HepG2 (cell line): Measurements from ENCODE around the gene FPGS. TPM values are rescaled to one million over a fixed set of nuclear protein-coding genes. Genes with fewer than 3 reads are reported as not detected.

Experiments
- ATAC-seq: fragments of 200-7000 bp; cut with Tn5 transposase; 3 replicates; pipeline ENCODE4 v1.9.1; 2020; ENCODE audit warnings: mild to moderate bottlenecking, moderate library complexity
- BruUV-seq: library from RNA; stranded (reverse); fragments of 400-500 nt; replicated peaks from 2 replicates; lab custom pipeline; 2021; lab: Mats Ljungman, UMichigan
- CTCF ChIA-PET: fragments of 300-600 bp; formaldehyde crosslinking; extraction: SDS; loops from one replicate; lab custom pipeline; 2021; ENCODE audit warnings: low total read pairs, inconsistent platforms, low intra/inter-chr PET ratio; lab: Yijun Ruan, JAX
- POLR2A ChIA-PET: fragments of 350-600 bp; sonication (Branson Sonifier 250); formaldehyde crosslinking; loops from one replicate; lab custom pipeline; 2020; ENCODE audit warnings: antibody characterized with exemption, inconsistent platforms; lab: Yijun Ruan, JAX
- DNase-seq: peaks from one replicate; pipeline ENCODE4 v3.0.0-alpha.2; 2015; ENCODE audit warnings: low spot score
- FAIRE-seq: peaks from 3 replicates; lab custom pipeline; 2011; peaks lifted over from hg19 to GRCh38; lab: Jason Lieb, UNC
- H2AFZ ChIP-seq: one replicate; pipeline ENCODE4 v1.6.1; 2011; ENCODE audit warnings: low read length, inconsistent platforms
- H3K27ac ChIP-seq: fragments of 300-600 bp; 3 replicates; pipeline ENCODE4 v1.8.0; 2011; ENCODE audit warnings: mixed run types, mild to moderate bottlenecking, mixed read lengths, low read length, inconsistent platforms; ENCODE audit not compliant: insufficient read depth; ENCODE audit errors: extremely low read length
- H3K27me3 ChIP-seq, 2 experiments: fragments of 200-600 bp in 1 of 2; 2 replicates in 1 of 2; 3 replicates in 1 of 2; pipeline versions ENCODE4 v1.6.0 to v1.8.0; 2011; ENCODE audit warnings: low read length in 2 of 2, mild to moderate bottlenecking in 2 of 2, moderate library complexity in 2 of 2, inconsistent platforms in 1 of 2; ENCODE audit not compliant: insufficient read depth in 2 of 2, control insufficient read depth in 1 of 2
- H3K36me3 ChIP-seq, 2 experiments: fragments of 200-600 bp in 1 of 2; replicated peaks in 1 of 2; 2 replicates in 1 of 2; 3 replicates in 1 of 2; pipeline versions ENCODE4 v1.5.1 to v1.8.0; 2011; ENCODE audit warnings: low read length in 2 of 2, inconsistent platforms in 1 of 2; ENCODE audit not compliant: insufficient read depth in 2 of 2, control insufficient read depth in 1 of 2
- H3K4me1 ChIP-seq: 2 replicates; pipeline ENCODE4 v1.5.1; 2012; ENCODE audit warnings: low read length, inconsistent platforms; ENCODE audit not compliant: insufficient read depth
- H3K4me2 ChIP-seq: 2 replicates; pipeline ENCODE4 v1.6.0; 2011; ENCODE audit warnings: low read depth, low read length, inconsistent platforms
- H3K4me3 ChIP-seq, 3 experiments: fragments of 200-600 bp in 1 of 3; sonication (generic), shearing (Covaris generic) in 1 of 3; replicated peaks in 1 of 3; 2 replicates each; pipeline ENCODE4 v1.5.1; 2011 to 2016; ENCODE audit warnings: low read length in 3 of 3, inconsistent platforms in 2 of 3, low read depth in 2 of 3, mild to moderate bottlenecking in 2 of 3, control low read depth in 1 of 3, mixed read lengths in 1 of 3; ENCODE audit not compliant: insufficient read depth in 1 of 3
- H3K79me2 ChIP-seq: one replicate; pipeline ENCODE4 v1.6.1; 2011; ENCODE audit warnings: low read length, inconsistent platforms; ENCODE audit not compliant: insufficient read depth
- H3K9ac ChIP-seq: 2 replicates; pipeline ENCODE4 v1.6.0; 2011; ENCODE audit warnings: mild to moderate bottlenecking, low read depth, low read length, inconsistent platforms; ENCODE audit not compliant: insufficient read depth
- H3K9me3 ChIP-seq: 2 replicates; pipeline ENCODE4 v1.5.1; 2012; ENCODE audit warnings: mild to moderate bottlenecking, low read length
- H4K20me1 ChIP-seq: 2 replicates; pipeline ENCODE4 v1.6.0; 2011; ENCODE audit warnings: inconsistent platforms, mild to moderate bottlenecking, low read length, moderate library complexity; ENCODE audit not compliant: insufficient read depth
- ETV5 ChIP-seq: IDR thresholded peaks from 2 replicates; pipeline ENCODE4 v1.6.1; 2018; ENCODE audit warnings: missing biosample characterization, missing genetic modification reagents, inconsistent platforms, borderline replicate concordance
- GLMP ChIP-seq: sonication (generic); formaldehyde crosslinking; IDR thresholded peaks from 2 replicates; pipeline ENCODE4 v1.9.0; 2021; ENCODE audit warnings: missing genetic modification reagents, mild to moderate bottlenecking, borderline replicate concordance
- MXD4 ChIP-seq: IDR thresholded peaks from 2 replicates; pipeline ENCODE4 v1.6.1; 2016; ENCODE audit warnings: mild to moderate bottlenecking, missing biosample characterization, missing genetic modification reagents
- ZMYM3 ChIP-seq: sonication (generic); formaldehyde crosslinking; IDR thresholded peaks from 2 replicates; pipeline ENCODE4 v1.5.1; 2020; ENCODE audit warnings: mild to moderate bottlenecking, missing genetic modification reagents
- WGBS: methylation state at CpG from one replicate; pipeline ENCODE4 v1.1.6; 2017; ENCODE audit warnings: low lambda C conversion rate; 5-methylcytosine and 5-hydroxymethylcytosine counted together
- in situ Hi-C: cut with HindIII; loops from 2 replicates; pipeline ENCODE4 v1.10.0; 2017; ENCODE audit warnings: low pct_unique_long_range_greater_than_20kb; ENCODE audit not compliant: extremely low pct_ligation_motif_present
- intact Hi-C: fragments of 100-400 bp; cut with micrococcal nuclease; formaldehyde crosslinking; loops from one replicate; pipeline ENCODE4 v1.10.0; 2022; ENCODE audit not compliant: unreplicated experiment
- polyA plus RNA-seq, 8 experiments: library from polyadenylated mRNA; depleted of rRNA in 3 of 8; stranded (reverse) in 7 of 8; unstranded in 1 of 8; fragments of >200 nt; fragmentation: Illumina TruSeq in 4 of 8; extraction: Trizol in 4 of 8; gene quantifications; 2 replicates each; pipeline versions ENCODE4 v1.2.1 to v1.2.3, GENCODE V29; 2011 to 2016; ENCODE audit warnings: low read depth in 4 of 8, missing spikeins in 1 of 8, mixed read lengths in 1 of 8; ENCODE audit not compliant: insufficient read depth in 1 of 8
- total RNA-seq, 5 experiments: library from RNA; depleted of rRNA; stranded (reverse); fragments of >200 nt; fragmentation: Illumina TruSeq; extraction: Trizol; gene quantifications; 2 replicates each; pipeline ENCODE4 v1.2.3, GENCODE V29; 2016; ENCODE audit warnings: low read depth in 1 of 5
- TF ChIP-seq, protein P1 (sequence below): sonication (generic); formaldehyde crosslinking; IDR thresholded peaks from 2 replicates; pipeline ENCODE4; 2020; ENCODE audit warnings: missing genetic modification reagents, mild to moderate bottlenecking, borderline replicate concordance
- TF ChIP-seq, protein P2 (sequence below): sonication (generic); formaldehyde crosslinking; IDR thresholded peaks from 2 replicates; pipeline ENCODE4 v1.4.0; 2020; ENCODE audit warnings: missing genetic modification reagents
- TF ChIP-seq, protein P3 (sequence below): sonication (generic); formaldehyde crosslinking; IDR thresholded peaks from 2 replicates; pipeline ENCODE4 v1.5.1; 2020; ENCODE audit warnings: mild to moderate bottlenecking, missing genetic modification reagents, moderate library complexity

FPGS gene
- total and polyA plus RNA-seq, 2 of the 13 experiments (the other 11 are each of a cell fraction or from before 2014, with no cell fraction given), result 35.6 to 36.8 TPM

DNA sequence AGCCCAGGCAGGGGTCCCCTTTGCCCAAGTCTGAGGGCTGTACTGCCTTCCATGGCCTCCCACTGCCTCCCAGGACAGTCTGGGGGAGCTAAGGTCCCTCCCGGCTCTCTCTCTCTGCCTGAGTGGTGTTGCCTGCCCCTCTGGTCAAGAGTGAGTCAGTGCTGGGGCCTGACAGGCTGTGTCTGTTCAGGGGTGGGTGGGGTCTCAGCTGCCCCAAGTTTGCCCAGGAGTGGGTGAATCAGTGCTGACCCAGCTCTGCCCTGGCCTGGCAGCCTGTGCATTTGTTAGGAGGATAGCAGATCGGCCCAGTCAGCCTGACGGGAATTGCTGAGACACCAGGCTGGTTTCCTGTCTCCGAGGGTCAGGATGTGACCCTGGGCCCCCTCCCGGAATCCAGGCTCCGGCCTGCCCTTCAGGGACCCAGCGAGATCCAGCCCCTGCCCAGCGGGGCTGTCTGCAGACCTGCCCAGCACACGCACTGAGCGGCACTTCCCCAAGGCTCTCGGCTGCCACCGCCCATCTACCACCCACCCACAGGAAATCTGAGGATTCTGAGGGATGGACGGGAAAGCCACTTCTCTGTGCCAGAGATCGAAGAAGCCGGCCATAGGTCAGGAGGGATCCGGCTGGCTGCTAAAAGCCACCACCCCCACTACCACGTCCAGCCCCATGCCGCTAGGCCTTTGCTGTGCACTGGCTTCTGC lies 35.8 kb downstream of the FPGS start (continued):
- peak; percentile 27; the same call in 1 of the 2 replicates for TF ChIP-seq ZMYM3 (CRISPR knock-in tag)
- TF ChIP-seq, all 625 proteins: peak for 48

DNA sequence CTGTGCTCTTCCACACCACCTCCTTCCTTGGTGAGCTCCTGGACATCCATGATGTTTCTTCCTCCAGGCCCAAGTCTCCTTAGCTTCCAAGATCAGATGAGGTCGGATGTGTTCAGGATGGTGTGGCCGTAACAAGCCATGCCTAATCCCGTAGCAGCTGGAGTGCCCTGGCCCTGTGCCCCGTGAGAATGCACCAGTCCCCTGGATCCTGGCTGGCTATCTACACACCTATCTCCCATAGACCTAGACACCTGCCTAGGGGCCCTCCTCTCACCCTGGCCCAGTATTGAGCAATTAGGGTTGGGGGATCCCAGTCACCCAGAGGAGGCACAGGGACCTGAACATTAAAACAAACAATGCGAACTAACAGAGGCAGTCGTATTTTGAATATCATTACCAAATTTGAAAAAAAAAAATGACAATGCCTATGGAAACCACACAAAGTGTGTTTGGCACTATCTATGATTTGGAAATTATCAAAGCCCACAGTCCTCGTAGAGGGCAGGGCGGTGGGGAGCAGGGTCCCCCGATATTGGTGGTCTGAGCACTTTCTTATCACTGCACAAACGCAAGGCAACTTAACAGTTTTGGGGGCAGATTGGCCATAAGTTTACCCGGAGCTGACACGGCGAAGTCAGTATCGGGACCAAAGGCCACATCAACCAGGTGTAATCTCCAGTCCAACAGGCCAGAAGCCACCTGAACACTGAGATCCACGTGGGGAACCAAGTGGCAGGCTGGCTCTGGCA lies 38.6 kb downstream of the FPGS start:
- in situ Hi-C loops (no loop called here), intact Hi-C loops (no loop called here)
- FAIRE-seq, result no peak
- H2AFZ ChIP-seq, result no peak overlapping the region
- no peak for ATAC-seq
- peak overlapping the region; percentile 22; the same call in 1 of the 2 replicates for H3K4me2 ChIP-seq
- H3K27ac ChIP-seq, result no peak overlapping the region
- no TSS peak for BruUV-seq
- no peaks in the 10 kb centered on the region for H3K36me3 ChIP-seq
- H3K4me3 ChIP-seq, result no peak overlapping the region
- H3K9me3 ChIP-seq, result no peaks in the 10 kb centered on the region
- no peak overlapping the region for H3K9ac ChIP-seq
- H3K27me3 ChIP-seq, result no peaks in the 10 kb centered on the region; a peak in 1 of 5 replicates
- ChIA-PET POLR2A (no interaction called here), CTCF (no interaction called here)
- H4K20me1 ChIP-seq, result no peaks in the 10 kb centered on the region
- WGBS, result 59% methylated on average over 12 of the region's 15 CpGs
- H3K79me2 ChIP-seq, result no peaks in the 10 kb centered on the region
- peaks cover 60% of the 10 kb centered on the region for H3K4me1 ChIP-seq
- DNase-seq, result no peak
- TF ChIP-seq, protein P1, sequence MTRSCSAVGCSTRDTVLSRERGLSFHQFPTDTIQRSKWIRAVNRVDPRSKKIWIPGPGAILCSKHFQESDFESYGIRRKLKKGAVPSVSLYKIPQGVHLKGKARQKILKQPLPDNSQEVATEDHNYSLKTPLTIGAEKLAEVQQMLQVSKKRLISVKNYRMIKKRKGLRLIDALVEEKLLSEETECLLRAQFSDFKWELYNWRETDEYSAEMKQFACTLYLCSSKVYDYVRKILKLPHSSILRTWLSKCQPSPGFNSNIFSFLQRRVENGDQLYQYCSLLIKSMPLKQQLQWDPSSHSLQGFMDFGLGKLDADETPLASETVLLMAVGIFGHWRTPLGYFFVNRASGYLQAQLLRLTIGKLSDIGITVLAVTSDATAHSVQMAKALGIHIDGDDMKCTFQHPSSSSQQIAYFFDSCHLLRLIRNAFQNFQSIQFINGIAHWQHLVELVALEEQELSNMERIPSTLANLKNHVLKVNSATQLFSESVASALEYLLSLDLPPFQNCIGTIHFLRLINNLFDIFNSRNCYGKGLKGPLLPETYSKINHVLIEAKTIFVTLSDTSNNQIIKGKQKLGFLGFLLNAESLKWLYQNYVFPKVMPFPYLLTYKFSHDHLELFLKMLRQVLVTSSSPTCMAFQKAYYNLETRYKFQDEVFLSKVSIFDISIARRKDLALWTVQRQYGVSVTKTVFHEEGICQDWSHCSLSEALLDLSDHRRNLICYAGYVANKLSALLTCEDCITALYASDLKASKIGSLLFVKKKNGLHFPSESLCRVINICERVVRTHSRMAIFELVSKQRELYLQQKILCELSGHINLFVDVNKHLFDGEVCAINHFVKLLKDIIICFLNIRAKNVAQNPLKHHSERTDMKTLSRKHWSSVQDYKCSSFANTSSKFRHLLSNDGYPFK (CRISPR knock-in tag), result no peak
- TF ChIP-seq, protein P2, sequence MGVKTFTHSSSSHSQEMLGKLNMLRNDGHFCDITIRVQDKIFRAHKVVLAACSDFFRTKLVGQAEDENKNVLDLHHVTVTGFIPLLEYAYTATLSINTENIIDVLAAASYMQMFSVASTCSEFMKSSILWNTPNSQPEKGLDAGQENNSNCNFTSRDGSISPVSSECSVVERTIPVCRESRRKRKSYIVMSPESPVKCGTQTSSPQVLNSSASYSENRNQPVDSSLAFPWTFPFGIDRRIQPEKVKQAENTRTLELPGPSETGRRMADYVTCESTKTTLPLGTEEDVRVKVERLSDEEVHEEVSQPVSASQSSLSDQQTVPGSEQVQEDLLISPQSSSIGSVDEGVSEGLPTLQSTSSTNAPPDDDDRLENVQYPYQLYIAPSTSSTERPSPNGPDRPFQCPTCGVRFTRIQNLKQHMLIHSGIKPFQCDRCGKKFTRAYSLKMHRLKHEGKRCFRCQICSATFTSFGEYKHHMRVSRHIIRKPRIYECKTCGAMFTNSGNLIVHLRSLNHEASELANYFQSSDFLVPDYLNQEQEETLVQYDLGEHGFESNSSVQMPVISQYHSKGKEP (CRISPR knock-in tag), result no peak
- TF ChIP-seq MXD4 (CRISPR knock-in tag) (no peak), ETV5 (CRISPR knock-in tag) (no peak), GLMP (CRISPR knock-in tag) (no peak)
- TF ChIP-seq, protein P3, sequence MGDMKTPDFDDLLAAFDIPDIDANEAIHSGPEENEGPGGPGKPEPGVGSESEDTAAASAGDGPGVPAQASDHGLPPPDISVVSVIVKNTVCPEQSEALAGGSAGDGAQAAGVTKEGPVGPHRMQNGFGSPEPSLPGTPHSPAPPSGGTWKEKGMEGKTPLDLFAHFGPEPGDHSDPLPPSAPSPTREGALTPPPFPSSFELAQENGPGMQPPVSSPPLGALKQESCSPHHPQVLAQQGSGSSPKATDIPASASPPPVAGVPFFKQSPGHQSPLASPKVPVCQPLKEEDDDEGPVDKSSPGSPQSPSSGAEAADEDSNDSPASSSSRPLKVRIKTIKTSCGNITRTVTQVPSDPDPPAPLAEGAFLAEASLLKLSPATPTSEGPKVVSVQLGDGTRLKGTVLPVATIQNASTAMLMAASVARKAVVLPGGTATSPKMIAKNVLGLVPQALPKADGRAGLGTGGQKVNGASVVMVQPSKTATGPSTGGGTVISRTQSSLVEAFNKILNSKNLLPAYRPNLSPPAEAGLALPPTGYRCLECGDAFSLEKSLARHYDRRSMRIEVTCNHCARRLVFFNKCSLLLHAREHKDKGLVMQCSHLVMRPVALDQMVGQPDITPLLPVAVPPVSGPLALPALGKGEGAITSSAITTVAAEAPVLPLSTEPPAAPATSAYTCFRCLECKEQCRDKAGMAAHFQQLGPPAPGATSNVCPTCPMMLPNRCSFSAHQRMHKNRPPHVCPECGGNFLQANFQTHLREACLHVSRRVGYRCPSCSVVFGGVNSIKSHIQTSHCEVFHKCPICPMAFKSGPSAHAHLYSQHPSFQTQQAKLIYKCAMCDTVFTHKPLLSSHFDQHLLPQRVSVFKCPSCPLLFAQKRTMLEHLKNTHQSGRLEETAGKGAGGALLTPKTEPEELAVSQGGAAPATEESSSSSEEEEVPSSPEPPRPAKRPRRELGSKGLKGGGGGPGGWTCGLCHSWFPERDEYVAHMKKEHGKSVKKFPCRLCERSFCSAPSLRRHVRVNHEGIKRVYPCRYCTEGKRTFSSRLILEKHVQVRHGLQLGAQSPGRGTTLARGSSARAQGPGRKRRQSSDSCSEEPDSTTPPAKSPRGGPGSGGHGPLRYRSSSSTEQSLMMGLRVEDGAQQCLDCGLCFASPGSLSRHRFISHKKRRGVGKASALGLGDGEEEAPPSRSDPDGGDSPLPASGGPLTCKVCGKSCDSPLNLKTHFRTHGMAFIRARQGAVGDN (CRISPR knock-in tag), result 0 out of 2 replicates have a peak, but pooled peaks have one; percentile 20
